Right cardiac atrium (tissue), 5 donors: Measurements from ENCODE around the gene TAPBPL. TPM values are rescaled to one million over a fixed set of nuclear protein-coding genes. Genes with fewer than 3 reads are reported as not detected.
"Not testable (repeated sequence)": the region's sequence is repeated elsewhere in the genome, so short reads cannot be mapped to it uniquely, and the experiment has no call there.

Experiments used
- ATAC-seq, 2 donors: fragments of 200-7000 bp; cut with Tn5 transposase; one replicate each; pipeline versions ENCODE4 v1.8.0 to v1.9.1; 2020; ENCODE audit warnings: moderate library complexity in 2 of 2, mild to moderate bottlenecking in 1 of 2
- DNase-seq, 3 donors: peaks; one replicate each; pipeline ENCODE4 v3.0.0-alpha.2; 2020
- H3K27ac ChIP-seq: one replicate; pipeline ENCODE4 v1.5.1; 2013; ENCODE audit warnings: mild to moderate bottlenecking, low read length, control low read depth, moderate library complexity
- H3K27me3 ChIP-seq: one replicate; pipeline ENCODE4 v1.6.1; 2013; ENCODE audit not compliant: control insufficient read depth, insufficient read depth
- H3K4me1 ChIP-seq: one replicate; pipeline ENCODE4 v1.6.1; 2013; ENCODE audit warnings: low read length; ENCODE audit not compliant: control insufficient read depth, insufficient read depth
- H3K4me3 ChIP-seq: one replicate; pipeline ENCODE4 v1.5.1; 2013; ENCODE audit warnings: low read length, control low read depth
- H3K9me3 ChIP-seq: one replicate; pipeline ENCODE4 v1.6.1; 2013; ENCODE audit warnings: low read length; ENCODE audit not compliant: control insufficient read depth
- WGBS: extraction: QIAGEN DNeasy Blood & Tissue Kit; methylation state at CpG from one replicate; pipeline ENCODE4 v1.1.7; 2013; 5-methylcytosine and 5-hydroxymethylcytosine counted together
- intact Hi-C, 4 donors: fragments of 100-400 bp; cut with DNase I; formaldehyde crosslinking; loops; one replicate each; pipeline versions ENCODE4 v1.11.0 to v1.14.0; 2022 to 2023
- polyA plus RNA-seq: library from polyadenylated mRNA; stranded (reverse); fragments of 200-250 nt; gene quantifications from one replicate; pipeline ENCODE4 v1.2.3, GENCODE V29; 2013
- total RNA-seq, 4 donors: library from RNA; stranded (reverse); fragmentation: NEBNext Ultra II Directional; extraction: Animal tissue kit (Norgen Biotek cat#: 25700); gene quantifications; one replicate each; pipeline ENCODE4 v1.2.1, GENCODE V29; 2021
- donor health status: healthy with polysubstance abuse.
- donor health status: DM: no; HTN: yes; CAD: no.
- donor health status: DM: no; HTN: no; CAD: no.
- donor health status: DM: no; HTN: yes; CAD: no; lungs with severe emphysema.
- donor health status: DM: yes; HTN: yes; CAD: no.

The TAPBPL gene
- total and polyA plus RNA-seq, 5 donors, result 14.2 to 19.5 (median 17.2) TPM

GRCh38 chr12:6424866-6425265 is 27.0 kb upstream of the TAPBPL start:
- DNase-seq, result no peak
- ATAC-seq, result no peak
- intact Hi-C loops, result loop anchor here (5.0 kb wide), 3 partner anchors 37 to 112 kb away; no protein-coding TSS in a partner anchor
- WGBS, result 81% methylated on average over 8 of the region's 8 CpGs
- Histone ChIP-seq H3K27ac (no peak overlapping the region), H3K4me1 (peaks cover 2% of the 10 kb centered on the region), H3K27me3 (no peaks in the 10 kb centered on the region), H3K9me3 (no peaks in the 10 kb centered on the region), H3K4me3 (no peak overlapping the region)

GRCh38 chr12:6425590-6426531 is 26.0 kb upstream of the TAPBPL start:
- ATAC-seq (no peak), DNase-seq (peak in 2 of 3 donors; percentile 63 to 67)
- 78% methylated on average over 23 of the region's 23 CpGs for WGBS
- Histone ChIP-seq H3K4me1 (peaks cover 5% of the 10 kb centered on the region), H3K27ac (no peak overlapping the region), H3K27me3 (no peaks in the 10 kb centered on the region), H3K4me3 (no peak overlapping the region), H3K9me3 (no peaks in the 10 kb centered on the region)
- intact Hi-C loops, result loop anchor here in 2 of 4 donors (5.0 kb wide), 1 partner anchor 36 kb away; no protein-coding TSS in a partner anchor

GRCh38 chr12:6426882-6427671 is 24.8 kb upstream of the TAPBPL start:
- intact Hi-C loops, result loop anchor here in 2 of 4 donors (5.0 kb wide), 1 partner anchor 35 kb away; no protein-coding TSS in a partner anchor
- Histone ChIP-seq H3K27ac (no peak overlapping the region), H3K9me3 (no peaks in the 10 kb centered on the region), H3K4me1 (peaks cover 5% of the 10 kb centered on the region), H3K4me3 (no peak overlapping the region), H3K27me3 (no peaks in the 10 kb centered on the region)
- WGBS, result 80% methylated on average over 14 of the region's 14 CpGs
- DNase-seq (no peak), ATAC-seq (no peak)

- ATAC-seq, H3K4me1 ChIP-seq, H3K27me3 ChIP-seq, H3K4me3 ChIP-seq, H3K9me3 ChIP-seq, DNase-seq, H3K27ac ChIP-seq: not testable (repeated sequence)
- WGBS, result 95% methylated on average over 10 of the region's 10 CpGs
- intact Hi-C loops, result loop anchor here in 2 of 4 donors (5.0 kb wide), 1 partner anchor 35 kb away; no protein-coding TSS in a partner anchor
Observed at GRCh38 chr12:6427796-6428195, 24.0 kb upstream of the TAPBPL start.

- H3K4me3 ChIP-seq, result no peak overlapping the region
- H3K27ac ChIP-seq, result no peak overlapping the region
- H3K27me3 ChIP-seq, result no peaks in the 10 kb centered on the region
- peaks cover 5% of the 10 kb centered on the region for H3K4me1 ChIP-seq
- H3K9me3 ChIP-seq, result no peaks in the 10 kb centered on the region
- ATAC-seq (no peak), DNase-seq (no peak)
- intact Hi-C loops, result loop anchor here in 2 of 4 donors (5.0 kb wide), 1 partner anchor 34 kb away; no protein-coding TSS in a partner anchor
- 82% methylated on average over 3 of the region's 3 CpGs for WGBS
Observed at GRCh38 chr12:6428326-6428725, 23.5 kb upstream of the TAPBPL start.

GRCh38 chr12:6430124-6430989 is 21.5 kb upstream of the TAPBPL start:
- WGBS, result 18% methylated on average over 19 of the region's 19 CpGs
- no peaks in the 10 kb centered on the region for H3K9me3 ChIP-seq
- intact Hi-C loops, result no loop called here
- peaks cover 3% of the 10 kb centered on the region for H3K4me1 ChIP-seq
- H3K4me3 ChIP-seq, result peak overlapping the region; percentile 40
- peak overlapping the region; percentile 97 for H3K27ac ChIP-seq
- peak; percentile 93 to 97 for ATAC-seq
- DNase-seq, result peak; percentile 89 to 95 (median 94)
- H3K27me3 ChIP-seq, result no peaks in the 10 kb centered on the region

- ATAC-seq, result no peak
- no peak overlapping the region for H3K27ac ChIP-seq
- intact Hi-C loops, result no loop called here
- 81% methylated on average over 5 of the region's 5 CpGs for WGBS
- no peak for DNase-seq
- peaks cover 3% of the 10 kb centered on the region for H3K4me1 ChIP-seq
- H3K27me3 ChIP-seq, result no peaks in the 10 kb centered on the region
- no peaks in the 10 kb centered on the region for H3K9me3 ChIP-seq
- no peak overlapping the region for H3K4me3 ChIP-seq
Observed at GRCh38 chr12:6432991-6433390, 18.9 kb upstream of the TAPBPL start.

- no peak for DNase-seq
- Histone ChIP-seq H3K9me3 (no peaks in the 10 kb centered on the region), H3K27me3 (no peaks in the 10 kb centered on the region), H3K4me3 (no peak overlapping the region), H3K4me1 (peaks cover 3% of the 10 kb centered on the region), H3K27ac (no peak overlapping the region)
- no peak for ATAC-seq
- WGBS, result 82% methylated on average over 17 of the region's 17 CpGs
- intact Hi-C loops, result no loop called here
Observed at GRCh38 chr12:6434205-6435140, 17.4 kb upstream of the TAPBPL start.

GRCh38 chr12:6435961-6436715 is 15.7 kb upstream of the TAPBPL start:
- WGBS, result 91% methylated on average over 13 of the region's 13 CpGs
- Histone ChIP-seq H3K9me3 (no peaks in the 10 kb centered on the region), H3K27ac (no peak overlapping the region), H3K4me1 (no peaks in the 10 kb centered on the region), H3K4me3 (no peak overlapping the region), H3K27me3 (no peaks in the 10 kb centered on the region)
- DNase-seq (no peak), ATAC-seq (no peak)
- intact Hi-C loops, result no loop called here
